ENCODE results near the gene SOX5.

DNA sequence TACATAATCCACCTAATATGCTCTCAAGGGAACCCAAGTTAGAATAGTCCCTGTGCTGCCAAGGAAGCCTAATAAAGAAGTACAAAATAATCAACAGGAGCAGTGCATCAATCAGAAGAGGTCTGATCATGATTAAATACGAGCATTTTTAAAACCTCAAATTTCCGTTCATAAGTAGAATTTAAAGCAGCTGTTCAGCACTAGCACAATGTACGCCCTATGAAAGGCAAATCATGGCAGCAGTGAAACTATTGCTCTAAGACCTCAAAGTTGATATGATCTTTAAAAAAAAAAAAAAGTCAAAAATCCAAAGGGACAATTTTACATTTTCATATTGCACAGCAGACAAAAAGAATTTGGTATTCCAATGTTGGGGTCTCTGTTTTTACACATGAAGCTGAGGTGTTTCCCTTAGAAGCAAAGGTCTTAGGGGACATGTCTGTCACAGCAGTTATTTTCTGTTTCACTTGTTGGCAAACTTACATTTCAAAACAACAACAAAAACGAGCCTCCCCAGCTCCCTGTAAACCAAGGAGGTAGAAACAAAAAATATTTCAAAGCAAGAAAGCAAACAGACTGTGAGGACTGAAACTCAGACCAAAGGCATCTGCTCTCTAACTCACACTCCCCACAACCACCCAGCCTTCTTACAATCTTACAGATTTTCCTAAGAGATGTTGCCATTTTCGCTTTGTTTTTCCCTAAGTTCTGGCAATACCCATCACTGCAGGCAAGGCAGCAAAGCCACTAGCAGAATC, 28.2 kb downstream of the SOX5 start:
- TF ChIP-seq, protein P1, sequence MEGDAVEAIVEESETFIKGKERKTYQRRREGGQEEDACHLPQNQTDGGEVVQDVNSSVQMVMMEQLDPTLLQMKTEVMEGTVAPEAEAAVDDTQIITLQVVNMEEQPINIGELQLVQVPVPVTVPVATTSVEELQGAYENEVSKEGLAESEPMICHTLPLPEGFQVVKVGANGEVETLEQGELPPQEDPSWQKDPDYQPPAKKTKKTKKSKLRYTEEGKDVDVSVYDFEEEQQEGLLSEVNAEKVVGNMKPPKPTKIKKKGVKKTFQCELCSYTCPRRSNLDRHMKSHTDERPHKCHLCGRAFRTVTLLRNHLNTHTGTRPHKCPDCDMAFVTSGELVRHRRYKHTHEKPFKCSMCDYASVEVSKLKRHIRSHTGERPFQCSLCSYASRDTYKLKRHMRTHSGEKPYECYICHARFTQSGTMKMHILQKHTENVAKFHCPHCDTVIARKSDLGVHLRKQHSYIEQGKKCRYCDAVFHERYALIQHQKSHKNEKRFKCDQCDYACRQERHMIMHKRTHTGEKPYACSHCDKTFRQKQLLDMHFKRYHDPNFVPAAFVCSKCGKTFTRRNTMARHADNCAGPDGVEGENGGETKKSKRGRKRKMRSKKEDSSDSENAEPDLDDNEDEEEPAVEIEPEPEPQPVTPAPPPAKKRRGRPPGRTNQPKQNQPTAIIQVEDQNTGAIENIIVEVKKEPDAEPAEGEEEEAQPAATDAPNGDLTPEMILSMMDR (IDR thresholded peaks at IDR 0.05; ENCODE audit: poor library complexity) = no peak
- no peak for TF ChIP-seq EZH2 (IDR thresholded peaks at IDR 0.05; ENCODE audit: borderline replicate concordance)

All from hepatocyte (in vitro differentiated cells).